ENCODE results near the gene WDR13.

Gene WDR13

DNA sequence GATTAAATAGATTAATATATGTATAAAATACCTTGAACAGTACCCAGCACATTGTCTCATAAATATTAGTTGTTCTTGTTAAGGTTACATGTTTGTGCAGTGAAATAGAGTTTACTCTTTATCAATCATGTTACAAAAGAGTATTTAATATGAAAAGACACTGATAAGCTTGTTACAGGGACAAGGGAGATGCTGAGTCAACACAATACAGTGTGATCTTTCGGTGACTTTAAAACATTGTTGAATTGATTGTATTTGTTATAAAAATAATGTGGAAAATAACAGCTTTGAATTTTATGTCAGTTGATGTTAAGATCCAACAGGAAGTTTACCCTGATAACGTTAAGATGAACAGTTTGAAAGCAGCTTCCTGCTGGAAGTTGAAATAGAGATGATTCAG lies 1.4 kb upstream of the WDR13 start:
- WGBS, 2 experiments (ENCODE audit: insufficient coverage in 2 of 2): 100% methylated on average over 1 to 2 of the region's 2 CpGs
- Histone ChIP-seq H3K36me3 (ENCODE audit: control insufficient read depth, insufficient read depth, low read length) (peaks cover 15% of the 10 kb centered on the region), H3K4me1 (ENCODE audit: control insufficient read depth, insufficient read depth, low read length, poor library complexity, severe bottlenecking) (peaks cover 5% of the 10 kb centered on the region), H3K4me3 (ENCODE audit: extremely low read depth, insufficient read depth, low read length, poor library complexity, severe bottlenecking) (no peak overlapping the region), H3K9me3 (ENCODE audit: control insufficient read depth, low read length) (no peaks in the 10 kb centered on the region), H3K27ac (ENCODE audit: low read depth, low read length, severe bottlenecking) (no peak overlapping the region)

DNA sequence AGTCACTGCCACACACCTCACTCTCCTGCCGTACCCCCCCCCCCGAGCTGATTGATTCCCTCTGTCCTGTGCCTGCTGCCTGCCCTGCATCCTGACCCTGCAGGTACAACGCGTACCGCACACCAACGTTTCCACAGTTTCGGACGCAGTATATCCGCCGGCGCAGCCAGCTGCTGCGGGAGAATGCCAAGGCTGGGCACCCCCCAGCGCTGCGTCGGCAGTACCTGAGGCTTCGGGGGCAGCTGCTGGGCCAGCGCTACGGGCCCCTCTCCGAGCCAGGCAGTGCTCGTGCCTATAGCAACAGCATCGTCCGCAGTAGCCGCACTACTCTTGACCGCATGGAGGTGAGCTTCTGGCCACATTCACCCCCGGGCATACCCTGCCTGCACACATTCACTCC lies 1.3 kb downstream of the WDR13 start:
- peaks cover 26% of the 10 kb centered on the region for H3K36me3 ChIP-seq (ENCODE audit: control insufficient read depth, insufficient read depth, low read length)
- whole genome bisulfite sequencing, 2 experiments (ENCODE audit: insufficient coverage in 2 of 2): 96 to 98% methylated on average over 14 to 16 of the region's 25 CpGs
- peak overlapping the region; percentile 56 for H3K4me3 ChIP-seq (ENCODE audit: extremely low read depth, insufficient read depth, low read length, poor library complexity, severe bottlenecking)
- H3K27ac ChIP-seq (ENCODE audit: low read depth, low read length, severe bottlenecking): no peak overlapping the region
- no peaks in the 10 kb centered on the region for H3K4me1 ChIP-seq (ENCODE audit: control insufficient read depth, insufficient read depth, low read length, poor library complexity, severe bottlenecking)
- no peaks in the 10 kb centered on the region for H3K9me3 ChIP-seq (ENCODE audit: control insufficient read depth, low read length)

DNA sequence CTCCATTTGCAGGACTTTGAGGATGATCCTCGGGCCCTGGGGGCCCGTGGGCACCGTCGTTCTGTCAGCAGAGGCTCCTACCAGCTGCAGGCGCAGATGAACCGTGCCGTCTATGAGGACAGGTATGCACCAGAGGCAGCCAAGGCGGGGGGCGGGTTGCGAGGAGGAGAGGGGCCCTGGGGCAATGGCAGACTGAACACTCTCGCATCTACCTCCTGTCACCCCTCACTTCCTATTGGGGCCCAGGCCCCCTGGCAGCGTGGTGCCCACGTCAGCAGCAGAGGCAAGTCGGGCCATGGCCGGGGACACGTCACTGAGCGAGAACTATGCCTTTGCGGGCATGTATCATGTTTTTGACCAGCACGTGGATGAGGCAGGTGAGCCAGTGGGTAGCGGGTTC lies 2.0 kb downstream of the WDR13 start:
- no peaks in the 10 kb centered on the region for H3K4me1 ChIP-seq (ENCODE audit: control insufficient read depth, insufficient read depth, low read length, poor library complexity, severe bottlenecking)
- no peak overlapping the region for H3K27ac ChIP-seq (ENCODE audit: low read depth, low read length, severe bottlenecking)
- WGBS, 2 experiments (ENCODE audit: insufficient coverage in 2 of 2): 94 to 99% methylated on average over 7 to 16 of the region's 20 CpGs
- no peaks in the 10 kb centered on the region for H3K9me3 ChIP-seq (ENCODE audit: control insufficient read depth, low read length)
- H3K4me3 ChIP-seq (ENCODE audit: extremely low read depth, insufficient read depth, low read length, poor library complexity, severe bottlenecking): no peak overlapping the region
- H3K36me3 ChIP-seq (ENCODE audit: control insufficient read depth, insufficient read depth, low read length): peaks cover 30% of the 10 kb centered on the region

DNA sequence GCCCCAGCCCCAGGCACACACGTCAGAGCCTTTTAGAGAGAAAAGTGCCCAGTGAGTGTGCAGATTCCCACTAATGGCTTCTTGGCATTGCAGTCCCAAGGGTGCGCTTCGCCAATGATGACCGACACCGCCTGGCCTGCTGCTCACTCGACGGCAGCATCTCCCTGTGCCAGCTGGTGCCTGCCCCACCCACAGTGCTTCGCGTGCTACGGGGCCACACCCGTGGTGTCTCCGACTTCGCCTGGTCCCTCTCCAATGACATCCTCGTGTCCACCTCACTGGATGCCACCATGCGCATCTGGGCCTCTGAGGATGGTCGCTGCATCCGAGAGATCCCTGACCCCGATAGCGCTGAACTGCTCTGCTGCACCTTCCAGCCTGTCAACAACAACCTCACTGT lies 2.9 kb downstream of the WDR13 start:
- no peak overlapping the region for H3K4me3 ChIP-seq (ENCODE audit: extremely low read depth, insufficient read depth, low read length, poor library complexity, severe bottlenecking)
- H3K36me3 ChIP-seq (ENCODE audit: control insufficient read depth, insufficient read depth, low read length): peaks cover 33% of the 10 kb centered on the region
- H3K9me3 ChIP-seq (ENCODE audit: control insufficient read depth, low read length): no peaks in the 10 kb centered on the region
- no peaks in the 10 kb centered on the region for H3K4me1 ChIP-seq (ENCODE audit: control insufficient read depth, insufficient read depth, low read length, poor library complexity, severe bottlenecking)
- no peak overlapping the region for H3K27ac ChIP-seq (ENCODE audit: low read depth, low read length, severe bottlenecking)
- WGBS, 2 experiments (ENCODE audit: insufficient coverage in 2 of 2): 90 to 100% methylated on average over 7 to 14 of the region's 19 CpGs

DNA sequence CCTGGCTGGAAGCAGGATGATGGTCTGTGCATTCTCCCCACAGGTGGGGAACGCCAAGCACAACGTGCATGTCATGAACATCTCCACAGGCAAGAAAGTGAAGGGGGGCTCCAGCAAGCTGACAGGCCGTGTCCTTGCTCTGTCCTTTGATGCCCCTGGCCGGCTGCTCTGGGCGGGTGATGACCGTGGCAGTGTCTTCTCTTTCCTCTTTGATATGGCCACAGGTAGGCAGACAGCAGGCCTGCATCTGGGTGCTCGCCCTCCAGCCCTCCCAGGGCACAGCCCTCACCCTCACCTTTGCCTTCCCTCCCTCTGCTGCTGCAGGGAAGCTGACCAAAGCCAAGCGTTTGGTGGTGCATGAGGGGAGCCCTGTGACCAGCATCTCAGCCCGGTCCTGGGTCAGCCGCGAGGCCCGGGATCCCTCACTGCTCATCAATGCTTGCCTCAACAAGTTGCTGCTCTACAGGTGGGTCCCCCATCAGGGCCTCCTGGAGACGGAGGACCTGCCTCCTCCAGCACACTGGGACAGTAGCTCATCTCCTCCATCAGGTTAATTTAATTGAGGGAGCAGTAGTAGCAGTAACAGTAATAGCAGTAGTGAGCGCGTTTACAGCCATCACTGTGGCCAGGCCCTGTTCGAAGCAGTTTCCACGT lies 4.6 kb downstream of the WDR13 start:
- Histone ChIP-seq H3K4me1 (ENCODE audit: control insufficient read depth, insufficient read depth, low read length, poor library complexity, severe bottlenecking) (no peaks in the 10 kb centered on the region), H3K36me3 (ENCODE audit: control insufficient read depth, insufficient read depth, low read length) (peaks cover 33% of the 10 kb centered on the region), H3K9me3 (ENCODE audit: control insufficient read depth, low read length) (no peaks in the 10 kb centered on the region), H3K4me3 (ENCODE audit: extremely low read depth, insufficient read depth, low read length, poor library complexity, severe bottlenecking) (no peak overlapping the region), H3K27ac (ENCODE audit: low read depth, low read length, severe bottlenecking) (no peak overlapping the region)
- 88 to 93% methylated on average over 3 of the region's 17 CpGs for WGBS, 2 experiments (ENCODE audit: insufficient coverage in 2 of 2)

DNA sequence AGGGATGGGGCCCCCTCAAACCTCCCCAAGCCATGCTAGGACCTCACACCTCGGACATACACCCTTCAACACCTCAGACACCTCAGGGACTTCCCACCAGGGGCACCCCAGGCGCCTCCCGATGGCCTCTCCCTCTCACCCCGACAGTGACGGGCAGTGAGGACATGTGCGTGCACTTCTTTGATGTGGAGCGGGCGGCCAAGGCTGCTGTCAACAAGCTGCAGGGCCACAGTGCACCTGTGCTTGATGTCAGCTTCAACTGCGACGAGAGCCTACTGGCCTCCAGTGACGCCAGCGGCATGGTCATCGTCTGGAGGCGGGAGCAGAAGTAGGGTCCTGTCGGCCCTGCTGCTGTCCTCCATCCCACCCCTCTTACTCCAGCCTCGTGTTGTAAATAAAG lies 7.4 kb downstream of the WDR13 start:
- 96% methylated on average over 5 to 15 of the region's 16 CpGs for WGBS, 2 experiments (ENCODE audit: insufficient coverage in 2 of 2)
- Histone ChIP-seq H3K36me3 (ENCODE audit: control insufficient read depth, insufficient read depth, low read length) (peaks cover 23% of the 10 kb centered on the region), H3K4me3 (ENCODE audit: extremely low read depth, insufficient read depth, low read length, poor library complexity, severe bottlenecking) (no peak overlapping the region), H3K9me3 (ENCODE audit: control insufficient read depth, low read length) (no peaks in the 10 kb centered on the region), H3K27ac (ENCODE audit: low read depth, low read length, severe bottlenecking) (no peak overlapping the region), H3K4me1 (ENCODE audit: control insufficient read depth, insufficient read depth, low read length, poor library complexity, severe bottlenecking) (no peaks in the 10 kb centered on the region)

DNA sequence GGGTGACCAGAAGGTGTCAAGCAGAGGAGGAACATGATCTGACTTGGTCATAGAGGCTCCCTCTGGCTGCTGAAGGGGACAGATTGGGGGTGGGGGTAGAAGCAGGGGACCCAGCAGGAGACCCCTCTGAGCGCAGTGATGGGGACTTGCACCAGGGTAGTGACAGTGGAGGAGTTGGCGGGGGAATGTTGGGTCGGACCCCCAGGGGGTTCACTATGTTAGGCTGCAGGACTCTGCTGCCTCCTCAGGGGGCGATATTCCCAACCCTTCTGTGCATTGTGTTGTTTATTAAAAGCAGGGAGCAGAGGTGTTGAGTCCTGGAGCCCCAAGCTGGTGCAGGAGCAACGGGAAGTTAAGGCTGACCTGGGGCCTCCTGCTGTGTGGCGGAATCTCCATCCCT lies 8.8 kb downstream of the WDR13 start:
- Histone ChIP-seq H3K4me3 (ENCODE audit: extremely low read depth, insufficient read depth, low read length, poor library complexity, severe bottlenecking) (no peak overlapping the region), H3K36me3 (ENCODE audit: control insufficient read depth, insufficient read depth, low read length) (peaks cover 19% of the 10 kb centered on the region)
- WGBS, 2 experiments (ENCODE audit: insufficient coverage in 2 of 2): no CpG with 5 or more reads among the region's 6 CpGs

DNA sequence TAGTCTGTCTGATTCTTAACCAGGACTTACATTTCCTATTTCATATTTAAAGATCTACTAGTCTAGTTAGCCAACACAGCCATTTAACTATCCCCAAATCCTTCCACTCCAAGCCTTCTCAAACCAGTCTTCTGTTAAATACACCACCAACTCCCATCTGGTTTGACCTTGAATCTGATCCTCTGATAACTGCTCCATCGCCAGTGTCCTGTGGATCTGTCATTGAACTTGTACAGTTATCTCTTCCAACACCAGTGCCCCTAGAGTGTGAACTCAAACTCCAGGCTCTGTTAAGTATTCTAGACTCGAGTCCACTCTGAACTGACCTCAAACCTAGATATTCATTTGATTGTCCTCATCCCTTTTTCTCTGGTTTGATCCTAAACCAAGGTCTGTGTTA lies 14.4 kb downstream of the WDR13 start:
- no peak overlapping the region for H3K27ac ChIP-seq (ENCODE audit: low read depth, low read length, severe bottlenecking)
- WGBS, 2 experiments (ENCODE audit: insufficient coverage in 2 of 2): 100% methylated on average over 2 of the region's 2 CpGs; no CpG with 5 or more reads in 1 of the 2 experiments
- peaks cover 2% of the 10 kb centered on the region for H3K4me1 ChIP-seq (ENCODE audit: control insufficient read depth, insufficient read depth, low read length, poor library complexity, severe bottlenecking)
- H3K9me3 ChIP-seq (ENCODE audit: control insufficient read depth, low read length): no peaks in the 10 kb centered on the region
- no peak overlapping the region for H3K4me3 ChIP-seq (ENCODE audit: extremely low read depth, insufficient read depth, low read length, poor library complexity, severe bottlenecking)
- no peaks in the 10 kb centered on the region for H3K36me3 ChIP-seq (ENCODE audit: control insufficient read depth, insufficient read depth, low read length)

More for the DNA sequence above, 8.8 kb downstream of the WDR13 start:
- H3K27ac ChIP-seq (ENCODE audit: low read depth, low read length, severe bottlenecking): no peak overlapping the region
- H3K4me1 ChIP-seq (ENCODE audit: control insufficient read depth, insufficient read depth, low read length, poor library complexity, severe bottlenecking): no peaks in the 10 kb centered on the region
- no peaks in the 10 kb centered on the region for H3K9me3 ChIP-seq (ENCODE audit: control insufficient read depth, low read length)

DNA sequence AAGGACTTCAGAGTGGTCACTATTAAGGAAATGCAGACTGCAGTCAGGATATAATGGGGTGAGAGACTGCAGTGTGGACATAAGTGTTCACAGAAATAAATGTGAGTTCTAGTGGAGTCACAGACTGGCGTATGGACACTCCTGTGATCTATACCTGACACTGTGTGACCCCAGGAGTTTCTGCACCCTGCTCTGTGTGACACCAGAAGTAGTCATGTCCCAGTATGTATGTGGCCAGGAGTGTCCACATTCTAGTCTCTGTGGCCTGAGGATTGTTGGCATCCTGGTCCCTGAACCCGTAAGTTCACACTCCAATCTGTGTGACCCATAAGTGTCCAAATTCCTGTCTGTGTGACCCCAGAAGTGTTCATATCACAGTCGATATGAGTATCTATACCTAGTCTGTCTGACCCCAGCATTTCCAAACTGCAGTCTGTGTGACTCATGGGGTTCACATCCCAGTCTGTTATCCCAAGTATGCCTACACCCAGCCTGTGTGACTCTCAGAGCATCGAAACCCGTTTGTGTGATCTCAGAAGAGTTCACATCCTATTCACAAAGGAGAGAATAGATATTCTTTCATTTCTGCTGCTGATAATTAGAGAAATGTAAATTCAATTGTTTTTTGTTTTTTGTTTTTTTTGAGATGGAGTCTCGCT lies 16.3 kb downstream of the WDR13 start:
- no peaks in the 10 kb centered on the region for H3K36me3 ChIP-seq (ENCODE audit: control insufficient read depth, insufficient read depth, low read length)
- peaks cover 2% of the 10 kb centered on the region for H3K4me1 ChIP-seq (ENCODE audit: control insufficient read depth, insufficient read depth, low read length, poor library complexity, severe bottlenecking)
- 88 to 90% methylated on average over 3 of the region's 6 CpGs for WGBS, 2 experiments (ENCODE audit: insufficient coverage in 2 of 2)
- no peak overlapping the region for H3K4me3 ChIP-seq (ENCODE audit: extremely low read depth, insufficient read depth, low read length, poor library complexity, severe bottlenecking)
- no peak overlapping the region for H3K27ac ChIP-seq (ENCODE audit: low read depth, low read length, severe bottlenecking)
- H3K9me3 ChIP-seq (ENCODE audit: control insufficient read depth, low read length): no peaks in the 10 kb centered on the region

DNA sequence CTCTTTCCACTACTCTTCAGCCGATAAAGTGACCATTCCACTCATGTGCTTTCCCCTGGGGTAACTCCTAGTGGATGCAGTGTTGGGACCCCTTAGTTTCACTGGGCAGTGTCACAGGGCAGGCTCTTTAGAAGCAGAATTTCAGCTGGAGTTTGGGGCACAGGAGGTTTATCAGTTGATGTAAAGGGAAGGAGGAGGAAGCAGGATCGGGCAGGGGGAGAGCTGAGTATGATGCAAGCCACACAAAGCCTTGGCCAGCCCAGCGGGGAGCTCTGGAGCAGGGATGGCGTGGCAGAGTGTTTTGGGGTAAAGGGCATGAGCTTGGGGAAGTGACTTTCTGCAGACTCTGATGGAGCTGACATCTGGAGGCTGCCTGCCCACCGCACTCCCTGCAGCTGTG lies 19.3 kb downstream of the WDR13 start:
- Histone ChIP-seq H3K9me3 (ENCODE audit: control insufficient read depth, low read length) (no peaks in the 10 kb centered on the region), H3K36me3 (ENCODE audit: control insufficient read depth, insufficient read depth, low read length) (no peaks in the 10 kb centered on the region), H3K27ac (ENCODE audit: low read depth, low read length, severe bottlenecking) (no peak overlapping the region), H3K4me3 (ENCODE audit: extremely low read depth, insufficient read depth, low read length, poor library complexity, severe bottlenecking) (no peak overlapping the region), H3K4me1 (ENCODE audit: control insufficient read depth, insufficient read depth, low read length, poor library complexity, severe bottlenecking) (peaks cover 2% of the 10 kb centered on the region)
- WGBS, 2 experiments (ENCODE audit: insufficient coverage in 2 of 2): 67 to 68% methylated on average over 1 to 4 of the region's 5 CpGs

Data from mesodermal cell (in vitro differentiated cells).